ENCODE data around the gene HAT1.
"Not testable (repeated sequence)": the region's sequence is repeated elsewhere in the genome, so short reads cannot be mapped to it uniquely, and the experiment has no call there.

DNA sequence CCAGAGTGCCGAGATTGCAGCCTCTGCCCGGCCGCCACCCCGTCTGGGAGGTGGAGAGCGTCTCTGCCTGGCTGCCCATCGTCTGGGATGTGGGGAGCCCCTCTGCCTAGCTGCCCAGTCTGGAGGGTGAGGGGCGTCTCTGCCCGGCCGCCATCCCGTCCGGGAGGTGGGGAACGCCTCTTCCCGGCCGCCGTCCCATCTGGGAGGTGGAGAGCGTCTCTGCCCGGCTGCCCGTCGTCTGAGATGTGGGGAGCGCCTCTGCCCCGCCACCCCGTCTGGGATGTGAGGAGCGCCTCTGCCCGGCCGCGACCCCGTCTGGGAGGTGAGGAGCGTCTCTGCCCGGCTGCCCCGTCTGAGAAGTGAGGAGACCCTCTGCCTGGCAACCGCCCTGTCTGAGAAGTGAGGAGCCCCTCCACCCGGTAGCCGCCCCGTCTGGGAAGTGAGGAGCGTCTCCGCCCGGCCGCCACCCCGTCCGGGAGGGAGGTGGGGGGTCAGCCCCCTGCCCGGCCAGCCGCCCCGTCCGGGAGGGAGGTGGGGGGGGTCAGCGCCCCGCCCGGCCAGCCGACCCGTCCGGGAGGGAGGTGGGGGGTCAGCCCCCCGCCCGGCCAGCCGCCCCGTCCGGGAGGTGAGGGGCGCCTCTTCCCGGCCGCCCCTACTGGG, 22.5 kb upstream of the HAT1 start:
- TF ChIP-seq, protein P1, sequence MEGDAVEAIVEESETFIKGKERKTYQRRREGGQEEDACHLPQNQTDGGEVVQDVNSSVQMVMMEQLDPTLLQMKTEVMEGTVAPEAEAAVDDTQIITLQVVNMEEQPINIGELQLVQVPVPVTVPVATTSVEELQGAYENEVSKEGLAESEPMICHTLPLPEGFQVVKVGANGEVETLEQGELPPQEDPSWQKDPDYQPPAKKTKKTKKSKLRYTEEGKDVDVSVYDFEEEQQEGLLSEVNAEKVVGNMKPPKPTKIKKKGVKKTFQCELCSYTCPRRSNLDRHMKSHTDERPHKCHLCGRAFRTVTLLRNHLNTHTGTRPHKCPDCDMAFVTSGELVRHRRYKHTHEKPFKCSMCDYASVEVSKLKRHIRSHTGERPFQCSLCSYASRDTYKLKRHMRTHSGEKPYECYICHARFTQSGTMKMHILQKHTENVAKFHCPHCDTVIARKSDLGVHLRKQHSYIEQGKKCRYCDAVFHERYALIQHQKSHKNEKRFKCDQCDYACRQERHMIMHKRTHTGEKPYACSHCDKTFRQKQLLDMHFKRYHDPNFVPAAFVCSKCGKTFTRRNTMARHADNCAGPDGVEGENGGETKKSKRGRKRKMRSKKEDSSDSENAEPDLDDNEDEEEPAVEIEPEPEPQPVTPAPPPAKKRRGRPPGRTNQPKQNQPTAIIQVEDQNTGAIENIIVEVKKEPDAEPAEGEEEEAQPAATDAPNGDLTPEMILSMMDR (IDR thresholded peaks at IDR 0.05): not testable (repeated sequence)
- TF ChIP-seq POLR2A (IDR thresholded peaks at IDR 0.05): not testable (repeated sequence)

Measured in thyroid gland (tissue), 4 donors.